Caco-2 (cell line): ENCODE measurements around the gene IDH3B. TPM values are rescaled to one million over a fixed set of nuclear protein-coding genes. Genes with fewer than 3 reads are reported as not detected.

ENCODE experiments used
- BruUV-seq: library from RNA; stranded (reverse); fragments of 400-500 nt; replicated peaks from 2 replicates; lab custom pipeline; 2021; lab: Mats Ljungman, UMichigan
- CTCF ChIA-PET: fragments of 300-600 bp; sonication (Branson Sonifier 250); formaldehyde crosslinking; loops from one replicate; lab custom pipeline; 2022; ENCODE audit warnings: antibody characterized with exemption; lab: Charles Lee
- POLR2A ChIA-PET: fragments of 300-600 bp; sonication (Branson Sonifier 250); formaldehyde crosslinking; loops from one replicate; lab custom pipeline; 2022; ENCODE audit warnings: antibody characterized with exemption; lab: Charles Lee
- DNase-seq, 2 experiments: peaks; one replicate each; pipeline versions ENCODE4 v3.0.0 to v3.0.0-alpha.2; 2020 to 2022
- H3K27me3 ChIP-seq: replicated peaks from 2 replicates; pipeline ENCODE4 v1.6.0; 2011; ENCODE audit warnings: low read length; ENCODE audit not compliant: control insufficient read depth, insufficient read depth
- H3K36me3 ChIP-seq: 2 replicates; pipeline ENCODE4 v1.5.1; 2011; ENCODE audit warnings: low read length; ENCODE audit not compliant: control insufficient read depth, insufficient read depth
- H3K4me1 ChIP-seq: fragments of 250-450 bp; sonication (Bioruptor Pico); 2 replicates; pipeline ENCODE4 v1.5.1; 2020; ENCODE audit warnings: mild to moderate bottlenecking
- H3K4me3 ChIP-seq: 2 replicates; pipeline ENCODE4 v1.5.1; 2011; ENCODE audit warnings: low read depth, mild to moderate bottlenecking, control low read depth, low read length
- H3K9me3 ChIP-seq: fragments of 250-450 bp; sonication (Bioruptor Pico); 2 replicates; pipeline ENCODE4 v1.5.1; 2020; ENCODE audit warnings: mild to moderate bottlenecking, moderate library complexity
- H3K27ac Mint-ChIP-seq: one replicate; pipeline ENCODE4 v1.8.0; 2022; ENCODE audit warnings: mixed read lengths; ENCODE audit not compliant: unreplicated experiment
- H3K27me3 Mint-ChIP-seq: one replicate; pipeline ENCODE4 v1.8.0; 2022; ENCODE audit warnings: mixed read lengths; ENCODE audit not compliant: insufficient read depth, unreplicated experiment
- H3K36me3 Mint-ChIP-seq: one replicate; pipeline ENCODE4 v1.8.0; 2022; ENCODE audit warnings: mild to moderate bottlenecking, mixed read lengths; ENCODE audit not compliant: insufficient read depth, unreplicated experiment
- H3K4me1 Mint-ChIP-seq: one replicate; pipeline ENCODE4 v1.8.0; 2022; ENCODE audit warnings: low read depth, mixed read lengths; ENCODE audit not compliant: unreplicated experiment
- H3K4me3 Mint-ChIP-seq: one replicate; pipeline ENCODE4 v1.8.0; 2022; ENCODE audit warnings: mild to moderate bottlenecking, moderate library complexity, mixed read lengths; ENCODE audit not compliant: unreplicated experiment
- H3K9me3 Mint-ChIP-seq: one replicate; pipeline ENCODE4 v1.8.0; 2022; ENCODE audit warnings: mixed read lengths; ENCODE audit not compliant: unreplicated experiment
- intact Hi-C: fragments of 100-400 bp; cut with micrococcal nuclease; formaldehyde crosslinking; loops from one replicate; pipeline ENCODE4 v1.10.0; 2022; ENCODE audit not compliant: unreplicated experiment
- total RNA-seq: library from RNA; stranded (reverse); gene quantifications from 2 replicates; pipeline ENCODE4 v1.2.3, GENCODE V29; 2022
- TF ChIP-seq, protein P1 (sequence below), 2 experiments: fragments of 200-600 bp in 1 of 2; IDR thresholded peaks; 1 replicate in 1 of 2; 2 replicates in 1 of 2; pipeline versions ENCODE4 v1.5.1 to v1.8.0; 2011 to 2022; ENCODE audit warnings: antibody characterized with exemption in 1 of 2, control low read depth in 1 of 2, inconsistent platforms in 1 of 2, low read depth in 1 of 2, low read length in 1 of 2, mild to moderate bottlenecking in 1 of 2, moderate library complexity in 1 of 2; ENCODE audit not compliant: insufficient read depth in 1 of 2, severe bottlenecking in 1 of 2, unreplicated experiment in 1 of 2

IDH3B gene
- total RNA-seq, 1 experiment from 2014 or later: 137 TPM

DNA sequence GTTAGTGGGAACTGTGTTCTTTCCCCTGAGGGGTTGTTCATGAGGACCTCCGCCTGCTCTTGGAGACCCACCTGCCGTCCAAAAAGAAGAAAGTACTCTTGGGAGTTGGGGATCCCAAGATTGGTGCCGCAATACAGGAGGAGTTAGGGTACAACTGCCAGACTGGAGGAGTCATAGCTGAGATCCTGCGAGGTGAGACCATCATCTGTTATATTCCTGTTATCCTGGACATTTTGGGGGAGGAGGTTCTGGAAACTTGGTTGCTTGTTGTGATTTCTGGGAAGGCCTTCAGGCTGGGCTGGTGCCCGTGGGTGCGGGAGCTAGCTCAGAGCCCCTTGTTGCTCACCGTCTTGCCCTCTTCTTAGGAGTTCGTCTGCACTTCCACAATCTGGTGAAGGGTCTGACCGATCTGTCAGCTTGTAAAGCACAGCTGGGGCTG is 9.6 kb downstream of the IDH3B start:
- BruUV-seq: no TSS peak
- no peak for DNase-seq
- no peaks in the 10 kb centered on the region for H3K27me3 Mint-ChIP-seq
- intact Hi-C loops: loop anchor here (5.0 kb wide), 1 partner anchor 147 kb away; the partner anchor contains the start of gene ZNF343
- ChIA-PET POLR2A (interaction anchor here (1.0 kb wide), 1 partner anchor 10 kb away, joined by 3 read pairs; the partner anchor contains the start of gene IDH3B), CTCF (no interaction called here)
- H3K4me3 Mint-ChIP-seq: peak overlapping the region; percentile 90
- H3K4me1 ChIP-seq: peaks cover 12% of the 10 kb centered on the region
- H3K27ac Mint-ChIP-seq: peak overlapping the region; percentile 58
- peaks cover 79% of the 10 kb centered on the region for H3K36me3 Mint-ChIP-seq
- H3K36me3 ChIP-seq: peaks cover 23% of the 10 kb centered on the region
- no peaks in the 10 kb centered on the region for H3K9me3 ChIP-seq
- no peaks in the 10 kb centered on the region for H3K9me3 Mint-ChIP-seq
- TF ChIP-seq, protein P1, sequence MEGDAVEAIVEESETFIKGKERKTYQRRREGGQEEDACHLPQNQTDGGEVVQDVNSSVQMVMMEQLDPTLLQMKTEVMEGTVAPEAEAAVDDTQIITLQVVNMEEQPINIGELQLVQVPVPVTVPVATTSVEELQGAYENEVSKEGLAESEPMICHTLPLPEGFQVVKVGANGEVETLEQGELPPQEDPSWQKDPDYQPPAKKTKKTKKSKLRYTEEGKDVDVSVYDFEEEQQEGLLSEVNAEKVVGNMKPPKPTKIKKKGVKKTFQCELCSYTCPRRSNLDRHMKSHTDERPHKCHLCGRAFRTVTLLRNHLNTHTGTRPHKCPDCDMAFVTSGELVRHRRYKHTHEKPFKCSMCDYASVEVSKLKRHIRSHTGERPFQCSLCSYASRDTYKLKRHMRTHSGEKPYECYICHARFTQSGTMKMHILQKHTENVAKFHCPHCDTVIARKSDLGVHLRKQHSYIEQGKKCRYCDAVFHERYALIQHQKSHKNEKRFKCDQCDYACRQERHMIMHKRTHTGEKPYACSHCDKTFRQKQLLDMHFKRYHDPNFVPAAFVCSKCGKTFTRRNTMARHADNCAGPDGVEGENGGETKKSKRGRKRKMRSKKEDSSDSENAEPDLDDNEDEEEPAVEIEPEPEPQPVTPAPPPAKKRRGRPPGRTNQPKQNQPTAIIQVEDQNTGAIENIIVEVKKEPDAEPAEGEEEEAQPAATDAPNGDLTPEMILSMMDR (IDR thresholded peaks at IDR 0.05; ENCODE audit: insufficient read depth in 1 of 2, low read depth in 1 of 2, low read length in 1 of 2, severe bottlenecking in 1 of 2, unreplicated experiment in 1 of 2): no peak
- peak overlapping the region; percentile 99 for H3K4me3 ChIP-seq
- H3K4me1 Mint-ChIP-seq: peaks cover 7% of the 10 kb centered on the region
- no peaks in the 10 kb centered on the region for H3K27me3 ChIP-seq

DNA sequence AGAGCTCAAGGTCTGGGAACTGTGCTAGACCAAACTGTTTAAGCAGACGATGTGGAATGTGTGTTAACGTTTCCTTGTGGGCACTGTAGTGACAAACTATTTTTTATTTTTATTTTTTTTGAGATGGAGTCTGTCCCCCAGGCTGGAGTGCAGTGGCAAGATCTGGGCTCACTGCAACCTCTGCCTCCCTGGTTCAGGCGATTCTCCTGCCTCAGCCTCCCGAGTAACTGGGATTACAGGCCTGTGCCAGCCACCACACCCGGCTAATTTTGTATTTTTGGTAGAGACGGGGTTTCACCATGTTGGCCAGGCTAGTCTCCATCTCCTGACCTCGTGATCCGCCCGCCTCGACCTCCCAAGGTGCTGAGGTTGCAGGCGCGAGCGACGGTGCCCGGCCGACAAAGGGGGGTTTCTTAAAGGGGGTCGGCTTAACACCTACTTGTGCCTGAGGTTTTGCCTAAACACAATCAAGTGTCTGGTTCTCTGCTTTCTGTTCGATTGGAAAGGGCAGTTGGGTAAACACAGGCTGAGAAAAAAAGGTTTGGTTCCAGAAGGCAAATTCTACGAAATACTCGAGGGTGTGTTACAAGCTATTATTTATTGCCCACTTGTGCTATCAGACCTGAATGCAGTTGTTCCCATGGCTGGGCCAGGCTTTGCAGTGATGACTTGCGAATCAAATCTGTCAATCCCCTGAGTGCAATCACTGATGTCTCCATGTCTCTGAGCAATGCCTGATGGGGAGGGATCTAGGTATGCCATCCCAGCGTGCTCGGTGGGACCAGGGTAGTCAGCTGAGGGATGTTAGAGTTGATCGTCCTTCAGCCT is 10.2 kb downstream of the IDH3B start:
- Mint-ChIP-seq H3K4me3 (peak overlapping the region; percentile 90), H3K36me3 (peaks cover 73% of the 10 kb centered on the region), H3K27me3 (no peaks in the 10 kb centered on the region), H3K27ac (peak overlapping the region; percentile 72), H3K4me1 (peaks cover 7% of the 10 kb centered on the region), H3K9me3 (no peaks in the 10 kb centered on the region)
- H3K9me3 ChIP-seq: no peaks in the 10 kb centered on the region
- H3K27me3 ChIP-seq: no peaks in the 10 kb centered on the region
- TF ChIP-seq, protein P1 (IDR thresholded peaks at IDR 0.05; ENCODE audit: insufficient read depth in 1 of 2, low read depth in 1 of 2, low read length in 1 of 2, severe bottlenecking in 1 of 2, unreplicated experiment in 1 of 2): no peak
- POLR2A ChIA-PET: interaction anchor here (1.0 to 2.7 kb wide), 2 partner anchors 10 kb away, joined by 3 to 25 read pairs; partner anchors contain the start of gene IDH3B
- peaks cover 12% of the 10 kb centered on the region for H3K4me1 ChIP-seq
- peak overlapping the region; percentile 99 for H3K4me3 ChIP-seq
- no TSS peak for BruUV-seq
- peaks cover 23% of the 10 kb centered on the region for H3K36me3 ChIP-seq
- no peak for DNase-seq
- CTCF ChIA-PET: no interaction called here
- intact Hi-C loops: loop anchor here (5.0 kb wide), 1 partner anchor 146 kb away; the partner anchor contains the start of gene ZNF343
